Neural crest cell (in vitro differentiated cells): ENCODE measurements around the gene RTL1. TPM values are rescaled to one million over a fixed set of nuclear protein-coding genes. Genes with fewer than 3 reads are reported as not detected.

Source experiments
- DNase-seq: peaks from one replicate; pipeline ENCODE4 v3.0.0; 2021; ENCODE audit warnings: low read depth, mixed read lengths, low spot score
- H3K27ac Mint-ChIP-seq: one replicate; pipeline ENCODE4 v1.8.0; 2021; ENCODE audit warnings: mild to moderate bottlenecking, mixed read lengths; ENCODE audit not compliant: unreplicated experiment
- H3K27me3 Mint-ChIP-seq: 2 replicates; pipeline ENCODE4 v1.8.0; 2021; ENCODE audit warnings: low read depth, mild to moderate bottlenecking, mixed read lengths
- H3K36me3 Mint-ChIP-seq: 2 replicates; pipeline ENCODE4 v1.8.0; 2021; ENCODE audit warnings: low read depth, mild to moderate bottlenecking, mixed read lengths
- H3K4me1 Mint-ChIP-seq: 2 replicates; pipeline ENCODE4 v1.8.0; 2021; ENCODE audit warnings: mixed read lengths
- H3K4me3 Mint-ChIP-seq: one replicate; pipeline ENCODE4 v1.8.0; 2021; ENCODE audit warnings: mild to moderate bottlenecking, mixed read lengths
- H3K9me3 Mint-ChIP-seq: 2 replicates; pipeline ENCODE4 v1.8.0; 2021; ENCODE audit warnings: mixed read lengths
- total RNA-seq: library from RNA; stranded (reverse); gene quantifications from 2 replicates; pipeline ENCODE4 v1.2.1, GENCODE V29; 2021
- TF ChIP-seq, protein P1 (sequence below): fragments of 200-600 bp; sonication (generic); conservative IDR thresholded peaks from 2 replicates; pipeline ENCODE4 v1.5.0; 2021; ENCODE audit warnings: antibody characterized with exemption, mild to moderate bottlenecking

The RTL1 gene
- total RNA-seq, 1 donor from 2014 or later = 0.09 TPM

GRCh38 chr14:100845341-100845740, 58.2 kb downstream of the RTL1 start:
- peaks cover 5% of the 10 kb centered on the region for H3K27me3 Mint-ChIP-seq
- peaks cover 29% of the 10 kb centered on the region for H3K4me1 Mint-ChIP-seq
- DNase-seq = no peak
- no peak overlapping the region for H3K4me3 Mint-ChIP-seq
- H3K27ac Mint-ChIP-seq = no peak overlapping the region
- H3K9me3 Mint-ChIP-seq = no peaks in the 10 kb centered on the region
- TF ChIP-seq, protein P1, sequence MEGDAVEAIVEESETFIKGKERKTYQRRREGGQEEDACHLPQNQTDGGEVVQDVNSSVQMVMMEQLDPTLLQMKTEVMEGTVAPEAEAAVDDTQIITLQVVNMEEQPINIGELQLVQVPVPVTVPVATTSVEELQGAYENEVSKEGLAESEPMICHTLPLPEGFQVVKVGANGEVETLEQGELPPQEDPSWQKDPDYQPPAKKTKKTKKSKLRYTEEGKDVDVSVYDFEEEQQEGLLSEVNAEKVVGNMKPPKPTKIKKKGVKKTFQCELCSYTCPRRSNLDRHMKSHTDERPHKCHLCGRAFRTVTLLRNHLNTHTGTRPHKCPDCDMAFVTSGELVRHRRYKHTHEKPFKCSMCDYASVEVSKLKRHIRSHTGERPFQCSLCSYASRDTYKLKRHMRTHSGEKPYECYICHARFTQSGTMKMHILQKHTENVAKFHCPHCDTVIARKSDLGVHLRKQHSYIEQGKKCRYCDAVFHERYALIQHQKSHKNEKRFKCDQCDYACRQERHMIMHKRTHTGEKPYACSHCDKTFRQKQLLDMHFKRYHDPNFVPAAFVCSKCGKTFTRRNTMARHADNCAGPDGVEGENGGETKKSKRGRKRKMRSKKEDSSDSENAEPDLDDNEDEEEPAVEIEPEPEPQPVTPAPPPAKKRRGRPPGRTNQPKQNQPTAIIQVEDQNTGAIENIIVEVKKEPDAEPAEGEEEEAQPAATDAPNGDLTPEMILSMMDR = no peak
- H3K36me3 Mint-ChIP-seq = no peaks in the 10 kb centered on the region

- Mint-ChIP-seq H3K27me3 (peaks cover 5% of the 10 kb centered on the region), H3K4me3 (no peak overlapping the region), H3K36me3 (no peaks in the 10 kb centered on the region), H3K9me3 (no peaks in the 10 kb centered on the region), H3K27ac (no peak overlapping the region), H3K4me1 (peaks cover 34% of the 10 kb centered on the region)
- no peak for DNase-seq
- TF ChIP-seq, protein P1 = no peak
Measured at GRCh38 chr14:100844846-100845245, 58.7 kb downstream of the RTL1 start.

DNA sequence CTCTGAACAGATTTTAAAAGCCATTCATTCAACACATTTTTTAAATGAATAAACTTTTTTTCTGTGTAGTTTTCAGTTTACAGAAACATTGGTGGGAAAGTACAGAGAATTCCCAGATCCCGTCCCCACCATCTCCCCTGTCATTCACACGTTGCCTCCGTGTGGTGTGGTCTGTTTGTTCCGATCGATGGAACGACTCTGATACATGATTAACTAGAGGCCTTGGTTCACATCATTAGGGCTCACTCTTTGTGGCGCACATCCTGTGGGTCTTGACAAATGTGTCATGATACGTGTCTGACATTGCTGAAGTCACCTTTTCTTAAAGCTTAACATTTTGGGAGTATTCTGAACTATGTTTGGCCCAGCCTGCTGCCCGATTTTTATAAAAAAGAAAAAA, 59.1 kb downstream of the RTL1 start:
- DNase-seq = no peak
- TF ChIP-seq, protein P1 = no peak
- no peaks in the 10 kb centered on the region for H3K9me3 Mint-ChIP-seq
- no peaks in the 10 kb centered on the region for H3K36me3 Mint-ChIP-seq
- no peak overlapping the region for H3K4me3 Mint-ChIP-seq
- H3K4me1 Mint-ChIP-seq = peaks cover 37% of the 10 kb centered on the region
- peaks cover 5% of the 10 kb centered on the region for H3K27me3 Mint-ChIP-seq
- no peak overlapping the region for H3K27ac Mint-ChIP-seq

DNA sequence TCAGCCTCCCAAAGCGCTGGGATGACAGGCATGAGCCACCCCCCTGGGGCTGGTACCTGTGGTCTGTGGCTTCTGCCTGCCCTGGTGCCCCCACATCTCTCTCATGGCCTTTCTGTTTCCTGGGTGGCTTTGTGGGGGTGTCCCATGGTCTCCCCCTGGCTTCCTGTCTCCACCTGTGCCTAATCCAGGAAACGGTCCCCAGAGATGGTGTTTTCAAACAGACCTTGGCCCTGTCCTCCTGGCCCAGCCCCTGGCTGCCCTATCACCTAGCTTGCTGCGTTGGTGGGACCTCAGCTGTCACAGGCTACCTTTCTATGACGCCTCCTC, 59.5 kb downstream of the RTL1 start:
- Mint-ChIP-seq H3K27ac (no peak overlapping the region), H3K4me3 (no peak overlapping the region), H3K4me1 (peaks cover 41% of the 10 kb centered on the region), H3K9me3 (no peaks in the 10 kb centered on the region), H3K36me3 (no peaks in the 10 kb centered on the region), H3K27me3 (peaks cover 5% of the 10 kb centered on the region)
- no peak for DNase-seq
- TF ChIP-seq, protein P1 = no peak

DNA sequence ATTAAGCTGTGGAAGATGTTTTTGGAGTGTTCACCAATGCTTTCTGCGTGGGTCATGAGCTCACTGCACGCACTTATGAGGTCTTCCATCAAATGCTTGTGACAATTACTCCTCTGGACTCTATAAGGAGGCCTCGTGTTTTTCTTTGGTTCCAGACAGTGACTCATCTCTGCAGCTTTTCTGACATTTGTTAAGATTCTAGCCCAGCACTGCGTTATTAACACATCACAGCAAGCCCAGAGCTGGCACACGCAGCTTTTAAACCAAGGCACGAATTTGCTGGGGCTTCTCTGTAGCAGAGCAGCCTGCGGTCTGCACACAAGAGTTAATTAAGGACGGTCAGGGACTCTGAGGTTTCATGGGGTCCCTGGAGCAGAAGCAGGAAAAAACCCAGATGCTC, 60.7 kb downstream of the RTL1 start:
- Mint-ChIP-seq H3K27ac (no peak overlapping the region), H3K36me3 (no peaks in the 10 kb centered on the region), H3K4me3 (no peak overlapping the region), H3K9me3 (no peaks in the 10 kb centered on the region), H3K4me1 (peaks cover 53% of the 10 kb centered on the region), H3K27me3 (peaks cover 5% of the 10 kb centered on the region)
- no peak for DNase-seq
- TF ChIP-seq, protein P1 = no peak
